Limb (tissue), 2 donors: ENCODE results near the gene PLPP6.

Experiments
- DNase-seq, 2 donors: peaks; one replicate each; pipeline ENCODE4 v3.0.0-alpha.2; 2016; ENCODE audit errors: extremely low spot score in 2 of 2

PLPP6 gene

DNA sequence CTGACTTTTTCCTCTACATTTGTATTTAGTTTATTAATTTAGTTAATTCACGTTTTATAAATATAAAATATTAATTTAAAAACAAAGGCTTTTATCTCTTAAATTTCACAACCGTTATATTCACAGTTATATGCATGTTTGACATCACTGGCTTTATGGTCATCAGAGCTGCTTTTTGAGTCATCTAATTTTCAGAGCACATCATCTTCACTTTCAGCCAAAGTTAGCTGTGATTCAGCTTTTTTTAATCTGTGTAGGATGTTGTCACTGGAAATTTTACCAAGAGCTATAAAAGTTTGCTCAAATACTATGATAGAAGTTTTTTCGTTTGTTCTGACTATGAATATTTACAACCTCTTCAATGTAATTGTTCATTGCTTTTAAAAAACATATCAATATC lies 29.7 kb downstream of the PLPP6 start:
- DNase-seq, result no peak

GRCh38 chr9:4700091-4700490 lies 38.0 kb downstream of the PLPP6 start:
- no peak for DNase-seq

- no peak for DNase-seq
Observed at GRCh38 chr9:4700932-4701331, 38.8 kb downstream of the PLPP6 start.

GRCh38 chr9:4701526-4701925 lies 39.4 kb downstream of the PLPP6 start:
- DNase-seq, result no peak

DNA sequence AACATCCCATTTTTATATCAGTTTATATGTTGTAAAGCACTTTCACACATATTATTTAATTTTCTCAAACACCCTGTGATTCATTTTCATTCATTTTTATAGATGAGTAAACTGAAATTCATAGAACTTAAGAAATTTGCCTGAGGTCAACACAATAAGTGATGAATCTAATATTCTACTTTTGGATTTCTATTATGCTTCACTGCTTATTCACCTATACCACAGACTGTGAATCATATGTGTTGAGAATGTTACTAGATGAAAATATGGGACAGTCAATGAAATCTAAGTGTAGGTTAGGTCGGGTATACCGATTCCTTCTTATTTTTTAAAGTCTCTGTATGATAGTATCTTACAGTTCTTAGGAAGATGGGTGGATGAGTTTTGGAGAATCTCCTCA lies 42.0 kb downstream of the PLPP6 start:
- no peak for DNase-seq

GRCh38 chr9:4706021-4706420 lies 43.9 kb downstream of the PLPP6 start:
- DNase-seq, result no peak

DNA sequence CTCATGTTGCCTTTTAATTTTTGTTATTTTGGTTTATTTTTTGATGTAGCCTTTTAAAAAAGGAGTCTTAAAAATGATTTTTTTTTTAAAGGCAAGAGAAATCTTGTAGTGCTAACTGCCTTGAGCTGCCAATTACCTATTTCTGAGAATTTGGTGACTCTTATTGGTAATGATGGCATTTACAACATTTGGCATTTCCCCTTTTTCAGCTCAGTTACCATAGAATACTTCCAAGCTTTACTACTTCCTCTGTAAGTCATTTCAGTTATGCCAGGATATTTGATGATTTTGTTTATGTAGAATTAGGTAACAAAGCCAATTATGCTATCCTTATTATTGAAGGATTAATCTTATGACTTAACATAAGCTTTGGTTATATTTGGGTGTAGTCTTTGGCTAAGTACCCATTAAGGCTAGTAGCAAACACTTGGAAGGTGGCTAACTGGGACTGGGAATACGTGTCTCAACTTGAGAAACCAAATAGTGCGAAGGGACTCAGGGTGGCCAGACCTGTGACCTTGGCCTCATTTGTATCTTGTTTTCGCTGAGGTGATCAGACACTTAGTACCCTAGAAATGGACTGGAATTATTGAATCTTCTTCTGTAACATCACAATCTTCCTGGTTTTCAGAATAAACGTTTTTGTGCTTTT lies 45.0 kb downstream of the PLPP6 start:
- no peak for DNase-seq

GRCh38 chr9:4709380-4709779 lies 47.3 kb downstream of the PLPP6 start:
- DNase-seq, result no peak

DNA sequence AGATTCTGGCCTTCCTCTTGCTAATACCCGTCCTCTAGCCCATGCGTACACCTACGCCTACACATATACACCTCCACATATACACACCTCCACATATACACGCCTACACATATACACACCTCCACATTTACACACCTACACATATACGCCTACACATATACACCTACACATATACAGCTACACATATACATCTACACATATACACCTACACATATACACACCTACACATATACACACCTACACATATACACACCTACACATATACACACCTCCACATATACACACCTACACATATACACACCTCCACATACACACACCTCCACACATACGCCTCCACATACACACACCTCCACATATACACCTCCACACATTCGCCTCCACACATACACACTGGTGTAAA lies 51.8 kb downstream of the PLPP6 start:
- DNase-seq, result no peak

GRCh38 chr9:4714266-4715016 lies 52.3 kb downstream of the PLPP6 start:
- DNase-seq, result no peak
